HTERT RPE-1 (cell line): ENCODE measurements around the gene B3GALT2.
"Not testable (repeated sequence)": the region's sequence is repeated elsewhere in the genome, so short reads cannot be mapped to it uniquely, and the experiment has no call there.

Experiments used
- in situ Hi-C: fragments of 300-500 bp; cut with MboI; formaldehyde crosslinking; loops from 4 replicates; pipeline ENCODE4 v1.14.3; 2020; ENCODE audit warnings: low sequenced_read_pairs

B3GALT2 gene, protein sequence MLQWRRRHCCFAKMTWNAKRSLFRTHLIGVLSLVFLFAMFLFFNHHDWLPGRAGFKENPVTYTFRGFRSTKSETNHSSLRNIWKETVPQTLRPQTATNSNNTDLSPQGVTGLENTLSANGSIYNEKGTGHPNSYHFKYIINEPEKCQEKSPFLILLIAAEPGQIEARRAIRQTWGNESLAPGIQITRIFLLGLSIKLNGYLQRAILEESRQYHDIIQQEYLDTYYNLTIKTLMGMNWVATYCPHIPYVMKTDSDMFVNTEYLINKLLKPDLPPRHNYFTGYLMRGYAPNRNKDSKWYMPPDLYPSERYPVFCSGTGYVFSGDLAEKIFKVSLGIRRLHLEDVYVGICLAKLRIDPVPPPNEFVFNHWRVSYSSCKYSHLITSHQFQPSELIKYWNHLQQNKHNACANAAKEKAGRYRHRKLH

DNA sequence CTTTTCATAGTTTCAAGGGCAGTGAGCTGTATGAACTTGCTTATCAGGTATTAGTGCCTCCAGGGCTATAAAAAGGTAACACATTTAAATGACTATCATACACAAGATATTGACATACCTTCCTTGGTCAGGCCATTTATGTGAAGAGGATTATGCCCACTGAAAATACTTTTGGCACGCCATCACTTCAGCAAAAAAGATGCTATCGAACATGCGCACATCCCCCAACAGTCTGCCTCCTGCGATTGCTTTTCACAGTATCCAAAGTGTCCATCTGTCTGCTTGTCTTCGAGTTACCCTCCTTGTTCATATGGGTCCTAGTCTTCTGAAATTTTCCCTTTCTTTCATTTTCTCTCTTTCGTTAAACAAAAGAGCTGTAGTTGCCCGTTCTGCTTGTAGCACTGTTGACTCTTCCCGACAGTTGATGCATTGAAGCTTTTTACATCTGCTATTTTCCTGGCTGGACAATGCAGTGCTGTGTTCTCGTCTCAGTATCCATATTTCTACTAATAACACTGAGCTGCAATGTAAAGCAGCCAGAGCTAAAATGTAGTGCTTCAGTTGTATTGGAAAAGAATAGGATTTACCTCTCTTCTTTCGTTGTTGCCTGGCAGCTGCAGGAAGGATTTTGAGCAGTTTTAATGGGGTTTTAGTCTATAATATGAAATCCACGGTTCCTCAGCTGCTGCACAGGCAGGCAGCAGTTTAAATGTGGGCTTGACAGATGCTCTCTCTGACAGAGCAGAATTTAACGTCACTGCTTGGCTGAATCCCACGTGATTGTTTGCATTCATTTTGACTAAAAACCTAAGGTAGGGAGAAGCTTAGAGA lies at the start of gene B3GALT2:
TSS of gene B3GALT2 (minus strand) at position 713 of the 831 bp plus-strand sequence. CDS start 5,051 bp downstream, outside the sequence.
- in situ Hi-C loops, result no loop called here

DNA sequence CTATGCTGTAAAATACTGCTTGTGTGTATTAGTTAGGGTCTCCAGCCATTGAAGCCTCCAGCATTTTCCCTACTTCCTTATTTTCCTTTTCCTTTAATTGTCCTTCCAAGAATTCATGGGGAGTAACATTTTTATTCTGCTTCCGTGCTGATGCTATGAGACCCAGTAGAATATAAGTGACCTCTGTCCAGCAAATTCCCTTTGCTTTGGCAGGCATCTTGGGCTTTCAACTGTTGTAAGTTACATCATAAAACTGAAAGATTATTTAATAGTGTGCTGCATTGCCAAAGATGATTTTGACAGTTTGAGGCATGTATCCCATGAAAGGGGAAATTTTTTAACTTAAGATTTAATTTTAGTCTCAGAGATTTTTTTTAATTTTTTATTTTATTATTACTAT lies 48.1 kb upstream of the B3GALT2 start:
- in situ Hi-C loops, result no loop called here

DNA sequence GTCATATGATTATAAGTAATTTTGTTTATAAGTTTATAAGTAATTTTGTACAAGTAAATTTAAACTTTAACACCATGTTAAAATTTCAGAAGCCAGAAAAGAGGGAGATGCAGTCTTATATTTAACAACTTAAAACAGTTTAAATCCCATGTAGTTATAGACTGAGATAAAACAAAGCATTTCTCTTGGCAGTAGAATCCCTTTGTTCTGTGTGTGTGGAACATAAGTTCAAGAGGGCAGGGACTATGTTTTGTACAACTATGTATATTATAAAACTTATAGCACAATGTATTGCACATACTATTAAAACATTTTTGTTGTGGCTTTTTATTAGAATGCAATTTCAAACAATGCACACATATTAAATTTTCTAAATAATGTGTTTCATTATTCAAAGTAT lies 44.7 kb upstream of the B3GALT2 start:
- in situ Hi-C loops, result not testable (repeated sequence)

DNA sequence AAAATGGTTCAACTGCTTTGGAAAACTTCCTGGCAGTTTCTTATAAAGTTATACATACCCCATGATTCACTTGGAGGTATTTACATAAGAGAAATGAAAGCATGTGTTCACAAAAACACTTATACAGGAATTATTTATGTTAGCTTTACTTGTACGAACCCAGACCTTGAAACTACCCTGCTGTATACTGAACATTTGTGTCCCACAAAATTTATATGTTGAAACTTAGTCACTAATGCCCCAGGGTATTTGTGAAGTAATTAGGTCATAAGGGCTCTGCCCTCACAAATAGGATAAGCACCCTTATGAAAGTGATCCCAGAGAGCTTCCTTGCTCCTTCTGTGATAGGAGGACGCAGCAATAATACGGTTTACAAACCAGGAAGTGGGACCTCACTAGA lies 42.7 kb upstream of the B3GALT2 start:
- in situ Hi-C loops, result no loop called here

DNA sequence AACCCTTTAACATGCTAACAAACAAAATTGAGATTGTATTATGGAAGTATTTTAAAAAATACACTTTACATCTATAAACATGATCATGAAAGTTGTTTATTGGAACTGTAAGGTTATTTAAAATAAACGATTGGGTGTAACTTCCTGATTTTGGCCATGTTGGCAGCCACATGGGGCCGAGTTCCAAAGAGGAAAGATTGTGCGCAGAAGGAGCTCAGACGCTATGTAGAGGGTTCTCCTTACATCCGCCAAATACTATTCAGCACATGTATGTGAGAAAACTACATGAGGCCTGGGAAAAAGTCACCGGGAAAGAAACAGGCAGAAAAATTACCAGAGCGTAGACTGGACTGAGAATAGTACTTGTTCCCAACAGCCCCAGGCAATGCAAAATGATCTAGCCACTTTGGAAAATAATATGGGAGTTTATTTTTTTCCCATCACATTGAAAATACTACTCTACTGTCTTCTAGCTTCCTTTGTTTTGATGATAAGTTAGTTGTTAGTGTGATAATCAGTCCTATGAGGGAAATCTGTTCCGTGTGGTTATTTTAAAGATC lies 35.7 kb upstream of the B3GALT2 start:
- in situ Hi-C loops, result no loop called here

DNA sequence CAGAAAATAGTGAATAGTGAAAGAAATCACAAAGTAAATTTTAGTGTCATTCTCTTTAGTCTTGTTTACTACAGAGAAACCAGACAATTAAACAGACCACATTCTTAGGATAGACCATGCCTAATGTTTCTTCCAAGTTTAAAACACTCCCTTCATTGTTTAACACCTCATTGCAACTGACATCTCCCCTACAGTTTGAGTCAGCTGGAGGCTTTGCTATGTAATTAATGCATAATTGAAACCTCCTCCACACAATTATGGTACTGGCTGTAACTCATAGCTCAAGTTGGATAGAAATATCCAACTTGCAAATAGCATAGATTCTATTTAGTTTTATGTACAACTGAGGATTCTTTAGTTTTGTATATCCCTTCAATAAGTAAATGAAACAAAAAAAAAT lies 35.2 kb upstream of the B3GALT2 start:
- in situ Hi-C loops, result no loop called here

DNA sequence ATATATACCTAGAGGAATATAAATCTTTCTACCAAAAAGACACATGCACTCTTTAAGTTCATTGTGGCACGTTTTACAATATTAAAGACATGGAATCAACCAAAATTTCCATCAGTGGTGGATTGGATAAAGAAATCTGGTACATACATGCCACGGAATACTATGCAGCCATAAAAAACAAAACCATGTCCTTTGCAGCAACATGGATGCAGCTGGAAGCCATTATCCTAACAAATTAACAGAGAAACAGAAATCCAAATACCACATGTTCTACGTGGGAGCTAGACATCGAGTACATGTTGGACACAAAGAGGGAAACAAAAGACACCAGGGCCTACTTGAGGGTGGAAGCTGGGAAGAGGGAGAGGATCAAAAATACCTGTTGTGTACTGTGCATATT lies 33.0 kb upstream of the B3GALT2 start:
- in situ Hi-C loops, result no loop called here

DNA sequence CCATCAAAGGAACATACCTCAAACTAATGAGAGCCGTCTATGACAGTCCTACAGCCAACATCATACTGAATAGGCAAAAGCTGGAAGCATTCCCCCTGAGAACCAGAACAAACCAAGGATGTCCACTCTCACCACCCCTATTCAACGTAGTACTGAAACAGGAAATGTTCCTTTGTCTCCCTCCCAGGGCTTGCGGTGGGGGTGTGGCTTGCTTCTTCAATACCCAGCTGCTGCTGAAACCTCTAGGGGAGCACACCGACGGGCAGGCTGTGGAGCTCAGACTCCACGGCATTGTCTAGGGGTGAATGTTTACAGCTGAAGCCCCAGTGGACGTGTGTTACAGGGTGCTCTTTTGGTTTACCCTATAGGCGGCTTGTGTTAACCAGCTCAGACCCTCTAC lies 30.5 kb upstream of the B3GALT2 start:
- in situ Hi-C loops, result no loop called here

DNA sequence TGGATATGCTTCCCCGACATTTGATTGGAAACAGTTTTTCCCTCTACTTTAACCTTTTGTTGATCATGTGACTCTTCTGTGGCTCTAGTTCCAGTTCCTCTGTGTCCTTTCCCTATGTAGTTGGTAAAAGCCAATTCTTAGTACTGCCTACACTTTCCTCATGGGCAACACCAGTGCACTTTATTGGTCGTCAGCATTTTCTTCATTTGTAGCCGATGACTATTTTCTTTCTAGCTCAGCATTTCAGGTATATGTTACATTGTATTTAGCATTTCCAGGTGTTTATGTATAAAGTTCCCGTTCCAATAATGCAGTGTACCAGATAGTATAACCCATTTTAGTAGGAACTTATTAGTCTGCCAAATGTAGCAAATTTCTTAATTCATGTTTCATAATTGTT lies 27.6 kb upstream of the B3GALT2 start:
- in situ Hi-C loops, result no loop called here

DNA sequence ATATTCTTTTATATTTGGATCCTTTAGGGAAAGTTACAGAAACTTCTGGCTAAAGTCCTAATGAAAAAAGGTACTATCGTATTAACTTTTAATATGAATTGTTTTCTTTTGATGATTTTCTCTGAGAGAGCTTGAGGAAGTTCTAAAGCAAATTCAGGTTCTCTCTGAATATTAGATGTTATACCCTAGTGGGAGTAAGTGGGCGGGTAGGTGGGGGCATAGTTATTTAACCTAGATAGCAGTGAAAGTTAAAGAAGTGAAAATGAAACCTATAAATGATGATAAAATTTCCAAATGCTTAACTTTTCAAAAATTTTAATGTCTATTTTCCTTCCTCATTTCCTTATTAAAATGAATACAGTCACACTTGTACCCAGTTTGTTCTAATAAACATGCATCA lies 26.2 kb upstream of the B3GALT2 start:
- in situ Hi-C loops, result no loop called here

DNA sequence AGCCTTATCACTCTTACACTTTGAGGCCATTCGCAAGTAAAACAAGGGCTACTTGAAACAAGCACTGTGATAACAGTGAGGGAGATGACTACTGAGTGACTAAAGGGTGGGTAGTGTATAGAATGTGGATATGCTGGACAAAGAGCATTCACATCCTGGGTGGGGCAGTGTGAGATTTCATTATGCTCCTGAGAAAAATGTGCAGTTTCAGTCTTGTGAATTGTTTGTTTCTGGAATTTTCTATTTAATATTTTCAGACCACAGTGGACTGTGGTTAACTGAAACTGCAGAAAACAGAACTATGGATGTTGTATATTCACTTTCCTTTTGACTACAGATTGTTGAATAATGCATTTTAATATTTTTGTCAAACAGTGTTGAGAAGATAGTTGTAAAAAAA lies 25.1 kb upstream of the B3GALT2 start:
- in situ Hi-C loops, result no loop called here

DNA sequence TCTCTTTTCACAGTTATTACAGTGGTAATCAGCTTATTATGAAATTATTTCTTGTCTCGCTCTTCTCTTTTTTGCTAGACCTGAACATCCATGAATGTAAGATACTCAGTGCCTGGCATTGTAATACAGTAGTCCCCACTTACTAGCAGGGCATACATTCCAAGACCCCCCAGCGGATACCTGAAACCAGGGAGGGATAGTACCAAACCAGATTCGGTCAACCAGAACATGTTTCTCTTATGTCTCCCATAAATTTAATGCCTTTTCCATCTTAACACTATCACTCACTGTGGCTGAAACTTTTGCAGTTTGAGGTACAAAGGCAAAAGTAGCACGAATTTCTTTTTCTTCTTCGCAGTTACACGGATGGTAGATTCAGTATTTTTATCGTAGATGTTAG lies 24.6 kb upstream of the B3GALT2 start:
- in situ Hi-C loops, result no loop called here

DNA sequence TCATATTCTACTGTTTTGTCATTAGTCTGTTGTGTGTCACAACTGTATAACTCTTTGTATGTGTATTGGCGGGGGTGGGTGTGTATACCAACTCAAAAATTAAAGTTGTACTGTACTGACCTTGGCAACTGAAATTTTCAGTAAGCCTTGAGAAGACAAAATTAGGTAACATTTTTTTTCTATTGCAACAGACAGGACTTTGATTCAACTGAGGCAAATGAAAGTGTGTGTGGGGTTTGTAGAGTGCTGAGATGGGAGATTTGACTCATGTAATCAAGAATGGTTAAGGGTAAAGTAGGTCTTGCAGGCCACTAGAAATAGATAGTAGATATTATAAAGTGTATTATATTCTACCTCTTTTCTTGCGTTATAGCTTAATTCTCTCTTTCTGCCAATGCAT lies 14.6 kb upstream of the B3GALT2 start:
- in situ Hi-C loops, result no loop called here

DNA sequence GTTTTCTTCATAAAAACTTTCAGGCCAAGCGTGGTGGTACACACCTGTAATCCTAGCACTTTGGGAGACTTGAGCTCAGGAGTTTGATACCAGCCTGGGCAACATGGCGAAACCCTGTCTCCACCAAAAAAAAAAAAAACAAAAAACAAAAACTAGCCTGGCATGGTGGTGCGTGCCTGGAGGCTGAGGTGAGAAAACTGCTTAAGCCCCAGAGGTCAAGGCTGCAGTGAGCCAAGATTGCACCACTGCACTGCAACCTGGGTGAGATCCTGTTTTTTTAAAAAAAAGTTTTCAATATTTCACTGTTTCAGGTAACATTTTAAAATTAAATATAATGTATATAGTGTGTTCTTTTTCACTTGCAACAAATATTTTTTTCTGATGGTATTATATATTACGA lies 13.5 kb upstream of the B3GALT2 start:
- in situ Hi-C loops, result no loop called here

DNA sequence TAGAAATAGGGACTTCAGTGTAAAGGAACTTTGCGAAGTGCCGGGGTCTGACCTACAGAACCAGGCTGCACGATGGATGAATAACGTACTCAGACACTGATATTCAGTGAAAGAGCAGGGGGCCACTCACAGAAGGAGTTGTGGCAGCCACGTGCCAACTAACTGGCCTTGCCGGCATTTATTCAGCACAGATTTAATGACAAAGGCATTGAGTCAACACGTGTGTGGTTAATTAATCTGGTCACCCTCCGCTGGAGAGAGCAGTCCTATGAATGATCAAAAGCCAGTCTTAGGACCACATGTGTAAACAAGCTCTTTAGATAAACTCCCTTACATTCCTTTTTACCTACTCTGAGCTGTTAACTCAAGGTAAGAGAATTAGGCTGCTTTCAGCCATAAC lies 6.2 kb upstream of the B3GALT2 start:
- in situ Hi-C loops, result no loop called here

DNA sequence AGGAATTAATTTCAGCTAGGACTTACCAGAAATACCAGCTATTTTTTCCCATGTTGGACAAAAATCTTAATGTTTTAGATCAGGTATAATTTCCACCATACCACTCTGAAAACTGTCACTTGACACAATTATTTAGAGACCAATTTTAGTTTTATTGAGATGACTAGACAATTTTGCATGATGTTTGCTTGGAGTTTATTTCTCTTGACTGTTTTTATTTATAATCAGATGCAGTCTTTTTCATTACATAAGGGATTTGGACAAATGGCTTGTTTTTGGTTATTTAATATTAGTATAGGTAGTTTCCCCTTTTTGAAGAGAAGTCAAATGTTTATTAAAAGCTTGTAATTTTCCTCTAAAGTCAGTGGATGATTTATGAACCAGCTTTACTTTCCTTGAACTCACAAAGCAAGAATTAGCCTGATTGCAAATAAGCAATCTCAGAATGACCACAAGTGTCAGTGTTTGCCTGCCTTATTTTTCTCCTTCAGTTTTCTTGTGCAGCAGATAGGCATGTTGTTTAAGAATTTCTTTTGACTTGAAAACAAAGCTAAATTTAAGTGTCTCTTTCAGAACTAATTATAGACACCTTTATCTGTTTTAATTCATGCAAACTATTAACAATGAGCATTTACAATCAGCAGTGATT lies 3.8 kb upstream of the B3GALT2 start:
- in situ Hi-C loops, result no loop called here

DNA sequence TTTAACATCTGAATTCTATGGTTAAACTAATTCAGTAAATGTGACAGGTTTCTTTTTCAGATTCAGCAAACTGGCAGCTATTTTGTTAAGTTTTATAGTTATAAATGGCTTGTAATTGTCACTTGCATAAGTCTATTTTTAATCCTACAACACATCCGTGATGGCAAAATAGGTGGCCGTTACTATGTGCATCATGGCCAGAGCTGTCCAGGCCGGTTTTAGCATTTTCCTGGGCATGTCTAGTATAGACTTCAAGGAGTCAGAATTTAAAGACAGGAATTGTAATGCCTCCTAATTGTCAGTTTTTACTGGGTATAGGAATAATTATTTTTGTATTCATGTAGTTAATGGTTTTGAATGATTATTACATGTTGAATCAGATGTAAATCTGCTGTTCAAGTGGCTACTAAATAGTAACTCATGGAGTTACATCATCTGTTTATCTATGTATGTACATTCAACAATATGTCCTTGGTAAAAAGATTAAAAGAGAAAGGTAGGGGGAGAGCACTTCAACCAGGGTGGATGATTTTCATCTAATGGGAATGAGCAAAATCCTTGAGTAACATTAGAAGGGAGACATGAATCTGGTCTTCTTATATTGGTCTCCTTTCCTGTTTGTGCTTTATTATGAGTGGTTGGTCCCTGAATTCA lies 3.2 kb upstream of the B3GALT2 start:
- in situ Hi-C loops, result no loop called here

DNA sequence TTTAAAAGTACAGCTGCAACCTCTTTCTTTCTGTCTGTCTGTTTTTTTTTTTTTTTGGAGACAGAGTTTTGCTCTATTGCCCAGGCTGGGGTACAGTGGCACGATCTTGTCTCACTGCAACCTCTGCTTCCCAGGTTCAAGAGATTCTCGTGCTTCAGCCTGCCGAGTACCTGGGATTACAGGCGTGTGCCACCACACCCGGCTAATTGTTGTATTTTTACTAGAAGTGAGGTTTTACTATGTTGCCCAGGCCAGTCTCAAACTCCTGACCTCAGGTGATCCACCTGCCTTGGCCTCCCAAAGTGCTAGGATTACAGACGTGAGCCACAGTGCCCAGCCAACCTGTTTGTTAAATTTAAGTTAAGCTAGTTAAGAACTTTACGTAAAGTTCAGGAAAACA lies 2.5 kb upstream of the B3GALT2 start:
- in situ Hi-C loops, result not testable (repeated sequence)

DNA sequence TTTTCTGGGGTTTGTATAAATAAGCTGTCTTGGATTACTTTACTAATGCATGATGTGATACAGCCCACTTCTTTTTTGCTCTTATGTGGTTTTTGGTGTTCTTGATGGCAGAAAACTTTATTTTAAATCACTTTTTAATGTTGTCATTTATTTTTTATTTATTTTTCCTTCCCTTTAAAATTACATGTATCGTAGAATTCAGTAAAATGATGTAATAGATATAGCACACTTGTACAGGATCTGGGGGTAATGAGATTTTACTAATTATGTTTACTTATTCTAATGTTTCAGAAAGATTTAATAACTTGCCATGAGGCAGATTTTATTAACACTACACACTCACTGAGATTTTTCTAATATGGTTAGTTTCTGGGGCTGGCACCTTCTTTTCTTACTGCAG lies 701 bp upstream of the B3GALT2 start:
- in situ Hi-C loops, result no loop called here

DNA sequence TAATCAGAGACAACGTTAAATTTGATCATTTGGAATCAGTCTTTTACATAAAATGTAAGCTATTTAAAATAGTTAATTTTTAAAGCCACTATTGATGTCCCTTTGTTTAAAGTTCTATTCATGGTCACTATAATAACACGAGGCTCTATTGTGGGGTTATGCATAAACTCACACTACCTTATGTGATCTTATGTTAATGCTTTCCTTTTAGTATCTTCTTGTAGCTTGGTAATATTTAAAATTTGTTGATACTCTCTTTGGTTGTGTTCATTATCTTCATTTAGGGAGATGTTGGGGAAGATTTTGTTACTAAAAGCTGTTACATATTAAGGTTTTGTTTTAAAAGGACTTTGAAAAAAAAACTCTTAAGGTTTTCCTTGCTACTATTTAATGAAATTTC lies 1.2 kb downstream of the B3GALT2 start:
- in situ Hi-C loops, result no loop called here

DNA sequence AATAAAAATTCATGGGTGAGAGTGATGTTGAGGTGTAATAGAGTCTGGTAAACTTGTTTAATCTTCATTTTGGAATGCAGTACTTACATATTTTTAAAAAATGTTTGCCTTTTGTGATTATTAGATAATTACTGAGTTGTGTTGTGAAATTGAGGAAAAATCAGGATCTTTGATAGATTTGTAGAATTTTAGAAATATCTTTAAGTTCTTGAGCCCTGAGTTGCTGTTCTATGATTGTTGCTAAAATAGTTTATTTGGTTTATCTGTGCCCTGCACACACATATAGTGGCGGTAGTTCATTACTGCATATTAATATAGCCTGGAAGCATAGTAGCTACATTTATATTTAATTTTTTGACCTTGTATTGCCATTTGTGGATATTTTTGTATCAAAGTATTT lies 1.6 kb downstream of the B3GALT2 start:
- in situ Hi-C loops, result no loop called here
